ENCODE data around the gene RALA.

Gene RALA

GRCh38 chr7:39650676-39651075, 27.3 kb downstream of the RALA start:
- no peak overlapping the region for H3K4me2 ChIP-seq (ENCODE audit: low read length, poor library complexity, severe bottlenecking)
- H2BK120ac ChIP-seq (ENCODE audit: low read depth, low read length): peak overlapping the region; percentile 64
- peak overlapping the region; percentile 51 for H2AK5ac ChIP-seq (ENCODE audit: low read length, severe bottlenecking)
- peak overlapping the region; percentile 35 for H4K8ac ChIP-seq (ENCODE audit: low read length)
- H3K4me3 ChIP-seq (ENCODE audit: insufficient read depth in 1 of 2, low read depth in 1 of 2, low read length in 2 of 2): peak overlapping the region in 1 of 2 experiments; percentile 61
- H3K27me3 ChIP-seq (ENCODE audit: control insufficient read depth in 1 of 2, insufficient read depth in 1 of 2, low read length in 2 of 2): no peaks in the 10 kb centered on the region
- WGBS: 94% methylated on average over 3 of the region's 4 CpGs
- H4K91ac ChIP-seq (ENCODE audit: low read length): peak overlapping the region; percentile 11
- H3K9me3 ChIP-seq (ENCODE audit: control insufficient read depth, low read length): peaks cover 3% of the 10 kb centered on the region
- peak overlapping the region in 1 of 2 experiments; percentile 39 for H2BK12ac ChIP-seq (ENCODE audit: low read length in 2 of 2)
- peaks cover 20% of the 10 kb centered on the region for H3K79me1 ChIP-seq (replicated peaks; ENCODE audit: low read length, poor library complexity, severe bottlenecking)
- no peak overlapping the region for H2BK5ac ChIP-seq (ENCODE audit: low read depth, low read length, poor library complexity, severe bottlenecking)
- H3K18ac ChIP-seq (ENCODE audit: low read depth in 1 of 2, low read length in 2 of 2): peak overlapping the region; percentile 52 to 79
- H2AFZ ChIP-seq (ENCODE audit: low read depth, low read length): no peak overlapping the region
- peaks cover 3 to 24% of the 10 kb centered on the region in 2 experiments for H3K36me3 ChIP-seq (ENCODE audit: control insufficient read depth in 1 of 2, insufficient read depth in 2 of 2, low read depth in 1 of 2, low read length in 2 of 2)
- no peak overlapping the region for H3K23ac ChIP-seq (ENCODE audit: low read length in 2 of 2)
- peak overlapping the region in 1 of 2 experiments; percentile 69 for H3K4ac ChIP-seq (ENCODE audit: low read depth in 1 of 2, low read length in 2 of 2)
- H3K27ac ChIP-seq (ENCODE audit: low read length, poor library complexity, severe bottlenecking): peak overlapping the region; percentile 47
- peak overlapping the region; percentile 55 for H3K9ac ChIP-seq (ENCODE audit: low read length)
- peak; percentile 28 for DNase-seq
- peaks cover 5% of the 10 kb centered on the region for H3K4me1 ChIP-seq (ENCODE audit: control insufficient read depth, insufficient read depth, low read depth, low read length)
- no peak overlapping the region for H2BK15ac ChIP-seq (ENCODE audit: low read depth, poor library complexity, severe bottlenecking)
- no peak overlapping the region for H3K14ac ChIP-seq (ENCODE audit: low read length in 2 of 2)

GRCh38 chr7:39651265-39651664, 27.9 kb downstream of the RALA start:
- no peak overlapping the region for H2AK5ac ChIP-seq (ENCODE audit: low read length, severe bottlenecking)
- no peak overlapping the region for H3K23ac ChIP-seq (ENCODE audit: low read length in 2 of 2)
- H3K36me3 ChIP-seq (ENCODE audit: control insufficient read depth in 1 of 2, insufficient read depth in 2 of 2, low read depth in 1 of 2, low read length in 2 of 2): peaks cover 3 to 25% of the 10 kb centered on the region in 2 experiments
- WGBS: 83% methylated on average over 2 of the region's 3 CpGs
- no peak overlapping the region for H4K8ac ChIP-seq (ENCODE audit: low read length)
- no peak overlapping the region for H2BK15ac ChIP-seq (ENCODE audit: low read depth, poor library complexity, severe bottlenecking)
- no peak overlapping the region for H2AFZ ChIP-seq (ENCODE audit: low read depth, low read length)
- H3K9me3 ChIP-seq (ENCODE audit: control insufficient read depth, low read length): peaks cover 3% of the 10 kb centered on the region
- H3K27ac ChIP-seq (ENCODE audit: low read length, poor library complexity, severe bottlenecking): no peak overlapping the region
- peak; percentile 81 for DNase-seq
- no peak overlapping the region for H3K14ac ChIP-seq (ENCODE audit: low read length in 2 of 2)
- H3K79me1 ChIP-seq (replicated peaks; ENCODE audit: low read length, poor library complexity, severe bottlenecking): peaks cover 20% of the 10 kb centered on the region
- H4K91ac ChIP-seq (ENCODE audit: low read length): no peak overlapping the region
- peak overlapping the region; percentile 55 for H3K9ac ChIP-seq (ENCODE audit: low read length)
- no peak overlapping the region for H3K4ac ChIP-seq (ENCODE audit: low read depth in 1 of 2, low read length in 2 of 2)
- no peak overlapping the region for H2BK5ac ChIP-seq (ENCODE audit: low read depth, low read length, poor library complexity, severe bottlenecking)
- no peaks in the 10 kb centered on the region for H3K27me3 ChIP-seq (ENCODE audit: control insufficient read depth in 1 of 2, insufficient read depth in 1 of 2, low read length in 2 of 2)
- no peak overlapping the region for H2BK12ac ChIP-seq (ENCODE audit: low read length in 2 of 2)
- no peak overlapping the region for H3K18ac ChIP-seq (ENCODE audit: low read depth in 1 of 2, low read length in 2 of 2)
- H3K4me2 ChIP-seq (ENCODE audit: low read length, poor library complexity, severe bottlenecking): no peak overlapping the region
- no peak overlapping the region for H2BK120ac ChIP-seq (ENCODE audit: low read depth, low read length)
- peaks cover 5% of the 10 kb centered on the region for H3K4me1 ChIP-seq (ENCODE audit: control insufficient read depth, insufficient read depth, low read depth, low read length)
- peak overlapping the region in 1 of 2 experiments; percentile 61 for H3K4me3 ChIP-seq (ENCODE audit: insufficient read depth in 1 of 2, low read depth in 1 of 2, low read length in 2 of 2)

- Histone ChIP-seq H3K4me3 (ENCODE audit: insufficient read depth in 1 of 2, low read depth in 1 of 2, low read length in 2 of 2) (no peak overlapping the region), H2BK12ac (ENCODE audit: low read length in 2 of 2) (no peak overlapping the region), H3K9ac (ENCODE audit: low read length) (no peak overlapping the region), H2AK5ac (ENCODE audit: low read length, severe bottlenecking) (no peak overlapping the region), H2BK120ac (ENCODE audit: low read depth, low read length) (no peak overlapping the region), H3K18ac (ENCODE audit: low read depth in 1 of 2, low read length in 2 of 2) (no peak overlapping the region), H3K9me3 (ENCODE audit: control insufficient read depth, low read length) (peaks cover 3% of the 10 kb centered on the region), H3K4ac (ENCODE audit: low read depth in 1 of 2, low read length in 2 of 2) (no peak overlapping the region), H3K4me2 (ENCODE audit: low read length, poor library complexity, severe bottlenecking) (no peak overlapping the region), H3K27me3 (ENCODE audit: control insufficient read depth in 1 of 2, insufficient read depth in 1 of 2, low read length in 2 of 2) (no peaks in the 10 kb centered on the region), H2BK15ac (ENCODE audit: low read depth, poor library complexity, severe bottlenecking) (no peak overlapping the region), H2AFZ (ENCODE audit: low read depth, low read length) (no peak overlapping the region), H3K36me3 (ENCODE audit: control insufficient read depth in 1 of 2, insufficient read depth in 2 of 2, low read depth in 1 of 2, low read length in 2 of 2) (peaks cover 7 to 34% of the 10 kb centered on the region in 2 experiments), H4K91ac (ENCODE audit: low read length) (no peak overlapping the region), H3K23ac (ENCODE audit: low read length in 2 of 2) (no peak overlapping the region), H3K14ac (ENCODE audit: low read length in 2 of 2) (no peak overlapping the region), H2BK5ac (ENCODE audit: low read depth, low read length, poor library complexity, severe bottlenecking) (no peak overlapping the region), H3K27ac (ENCODE audit: low read length, poor library complexity, severe bottlenecking) (no peak overlapping the region), H3K79me1 (replicated peaks; ENCODE audit: low read length, poor library complexity, severe bottlenecking) (peaks cover 8% of the 10 kb centered on the region), H4K8ac (ENCODE audit: low read length) (no peak overlapping the region), H3K4me1 (ENCODE audit: control insufficient read depth, insufficient read depth, low read depth, low read length) (peaks cover 6% of the 10 kb centered on the region)
- DNase-seq: no peak
- 100% methylated on average over 1 of the region's 1 CpG for WGBS
These were observed 33.0 kb downstream of the RALA start for GRCh38 chr7:39656415-39656814.

GRCh38 chr7:39659356-39660013, 36.1 kb downstream of the RALA start:
- peaks cover 28% of the 10 kb centered on the region for H3K79me1 ChIP-seq (replicated peaks; ENCODE audit: low read length, poor library complexity, severe bottlenecking)
- H3K27ac ChIP-seq (ENCODE audit: low read length, poor library complexity, severe bottlenecking): peak overlapping the region; percentile 45
- no peaks in the 10 kb centered on the region for H3K27me3 ChIP-seq (ENCODE audit: control insufficient read depth in 1 of 2, insufficient read depth in 1 of 2, low read length in 2 of 2)
- no peak overlapping the region for H3K23ac ChIP-seq (ENCODE audit: low read length in 2 of 2)
- H4K91ac ChIP-seq (ENCODE audit: low read length): no peak overlapping the region
- H3K36me3 ChIP-seq (ENCODE audit: control insufficient read depth in 1 of 2, insufficient read depth in 2 of 2, low read depth in 1 of 2, low read length in 2 of 2): peaks cover 14 to 56% of the 10 kb centered on the region in 2 experiments
- peaks cover 3% of the 10 kb centered on the region for H3K9me3 ChIP-seq (ENCODE audit: control insufficient read depth, low read length)
- no peak overlapping the region for H3K4ac ChIP-seq (ENCODE audit: low read depth in 1 of 2, low read length in 2 of 2)
- H3K4me2 ChIP-seq (ENCODE audit: low read length, poor library complexity, severe bottlenecking): no peak overlapping the region
- DNase-seq: no peak
- no peak overlapping the region for H2BK12ac ChIP-seq (ENCODE audit: low read length in 2 of 2)
- peak overlapping the region; percentile 64 for H3K9ac ChIP-seq (ENCODE audit: low read length)
- H3K4me1 ChIP-seq (ENCODE audit: control insufficient read depth, insufficient read depth, low read depth, low read length): peaks cover 5% of the 10 kb centered on the region
- no peak overlapping the region for H2BK5ac ChIP-seq (ENCODE audit: low read depth, low read length, poor library complexity, severe bottlenecking)
- no peak overlapping the region for H2BK120ac ChIP-seq (ENCODE audit: low read depth, low read length)
- H2BK15ac ChIP-seq (ENCODE audit: low read depth, poor library complexity, severe bottlenecking): no peak overlapping the region
- no peak overlapping the region for H2AK5ac ChIP-seq (ENCODE audit: low read length, severe bottlenecking)
- H2AFZ ChIP-seq (ENCODE audit: low read depth, low read length): no peak overlapping the region
- H3K18ac ChIP-seq (ENCODE audit: low read depth in 1 of 2, low read length in 2 of 2): no peak overlapping the region
- no peak overlapping the region for H3K14ac ChIP-seq (ENCODE audit: low read length in 2 of 2)
- H4K8ac ChIP-seq (ENCODE audit: low read length): no peak overlapping the region
- WGBS: 100% methylated on average over 3 of the region's 5 CpGs
- H3K4me3 ChIP-seq (ENCODE audit: insufficient read depth in 1 of 2, low read depth in 1 of 2, low read length in 2 of 2): no peak overlapping the region
